Loucy (cell line): ENCODE data around the gene SPSB3.
"Not testable (repeated sequence)": the region's sequence is repeated elsewhere in the genome, so short reads cannot be mapped to it uniquely, and the experiment has no call there.

Source experiments
- H2AFZ ChIP-seq: fragments of 200-600 bp; sonication (generic); 2 replicates; pipeline ENCODE4 v1.6.0; 2016; ENCODE audit warnings: antibody characterized with exemption, mild to moderate bottlenecking, low read length, moderate library complexity
- H3F3A ChIP-seq: fragments of 200-600 bp; 2 replicates; pipeline ENCODE4 v1.6.0; 2016; ENCODE audit warnings: antibody characterized with exemption, low read depth, mild to moderate bottlenecking
- H3K27me3 ChIP-seq: fragments of 200-600 bp; sonication (generic); 2 replicates; pipeline ENCODE4 v1.6.1; 2014; ENCODE audit warnings: low read length, mild to moderate bottlenecking; ENCODE audit not compliant: insufficient read depth, poor library complexity, severe bottlenecking
- H3K36me3 ChIP-seq: fragments of 200-600 bp; sonication (generic); 2 replicates; pipeline ENCODE4 v1.6.1; 2016; ENCODE audit warnings: low read length; ENCODE audit not compliant: insufficient read depth
- H3K4me1 ChIP-seq: fragments of 200-600 bp; sonication (generic); 2 replicates; pipeline ENCODE4 v1.5.1; 2014; ENCODE audit warnings: low read length, mild to moderate bottlenecking; ENCODE audit not compliant: insufficient read depth, poor library complexity, severe bottlenecking
- H3K4me2 ChIP-seq: fragments of 200-600 bp; sonication (generic); 2 replicates; pipeline ENCODE4 v1.6.0; 2014; ENCODE audit warnings: antibody characterized with exemption, low read length, low read depth, mild to moderate bottlenecking; ENCODE audit not compliant: poor library complexity, severe bottlenecking
- H3K4me3 ChIP-seq: fragments of 200-600 bp; sonication (generic); 2 replicates; pipeline ENCODE4 v1.5.1; 2014; ENCODE audit warnings: low read length, mild to moderate bottlenecking, mixed read lengths; ENCODE audit not compliant: poor library complexity, severe bottlenecking
- H3K79me2 ChIP-seq: fragments of 200-600 bp; sonication (generic); 2 replicates; pipeline ENCODE4 v1.6.1; 2014; ENCODE audit warnings: low read length; ENCODE audit not compliant: insufficient read depth
- H3K9ac ChIP-seq: fragments of 200-600 bp; sonication (generic); 2 replicates; pipeline ENCODE4 v1.6.0; 2014; ENCODE audit warnings: mild to moderate bottlenecking, low read depth, low read length, moderate library complexity; ENCODE audit not compliant: poor library complexity, severe bottlenecking
- H3K9me2 ChIP-seq: fragments of 200-600 bp; sonication (generic); replicated peaks from 2 replicates; pipeline ENCODE4 v1.6.1; 2016; ENCODE audit warnings: low read depth, low read length, mixed read lengths
- H3K9me3 ChIP-seq: fragments of 200-600 bp; sonication (generic); 2 replicates; pipeline ENCODE4 v1.6.1; 2014; ENCODE audit warnings: mild to moderate bottlenecking, antibody characterized with exemption, low read length, low read depth; ENCODE audit not compliant: insufficient read depth
- H4K20me1 ChIP-seq: fragments of 200-600 bp; sonication (generic); 2 replicates; pipeline ENCODE4 v1.6.0; 2014; ENCODE audit warnings: antibody characterized with exemption, low read length, mild to moderate bottlenecking; ENCODE audit not compliant: insufficient read depth, poor library complexity, severe bottlenecking
- CTCF ChIP-seq: fragments of 200-600 bp; sonication (generic); conservative IDR thresholded peaks from 2 replicates; pipeline ENCODE4 v1.5.1; 2014; ENCODE audit warnings: mild to moderate bottlenecking, antibody characterized with exemption, low read length
- EZH2phosphoT487 ChIP-seq: fragments of 200-600 bp; IDR thresholded peaks from 2 replicates; pipeline ENCODE4 v1.6.1; 2018; ENCODE audit warnings: antibody characterized with exemption, mild to moderate bottlenecking, moderate library complexity, borderline replicate concordance

SPSB3 gene

GRCh38 chr16:1734123-1734522 lies 48.2 kb downstream of the SPSB3 start:
- no peaks in the 10 kb centered on the region for H3F3A ChIP-seq
- H3K9ac ChIP-seq = no peak overlapping the region
- no peaks in the 10 kb centered on the region for H3K79me2 ChIP-seq
- no peak for TF ChIP-seq CTCF
- no peak for TF ChIP-seq EZH2phosphoT487
- H3K9me2 ChIP-seq = no peaks in the 10 kb centered on the region
- no peak overlapping the region for H3K4me2 ChIP-seq
- no peaks in the 10 kb centered on the region for H3K27me3 ChIP-seq
- no peak overlapping the region for H3K4me3 ChIP-seq
- H3K4me1 ChIP-seq = no peaks in the 10 kb centered on the region
- no peaks in the 10 kb centered on the region; the same call in 1 of the 2 replicates for H3K36me3 ChIP-seq
- H3K9me3 ChIP-seq = no peaks in the 10 kb centered on the region
- H2AFZ ChIP-seq = no peak overlapping the region
- H4K20me1 ChIP-seq = no peaks in the 10 kb centered on the region

GRCh38 chr16:1732551-1732987 lies 49.8 kb downstream of the SPSB3 start:
- H3K9me3 ChIP-seq, H3K4me2 ChIP-seq, H3F3A ChIP-seq, H3K36me3 ChIP-seq, H4K20me1 ChIP-seq, H3K4me1 ChIP-seq, H2AFZ ChIP-seq, H3K79me2 ChIP-seq, H3K9ac ChIP-seq, H3K9me2 ChIP-seq, H3K4me3 ChIP-seq, H3K27me3 ChIP-seq: not testable (repeated sequence)

GRCh38 chr16:1732071-1732470 lies 50.3 kb downstream of the SPSB3 start:
- Histone ChIP-seq H3K27me3 (no peaks in the 10 kb centered on the region), H3K4me2 (no peak overlapping the region), H3K9me3 (no peaks in the 10 kb centered on the region), H3K79me2 (no peaks in the 10 kb centered on the region), H3K36me3 (no peaks in the 10 kb centered on the region; the same call in 1 of the 2 replicates), H3K4me3 (no peak overlapping the region), H4K20me1 (no peaks in the 10 kb centered on the region), H3F3A (no peaks in the 10 kb centered on the region), H2AFZ (no peak overlapping the region), H3K4me1 (no peaks in the 10 kb centered on the region), H3K9me2 (no peaks in the 10 kb centered on the region), H3K9ac (no peak overlapping the region)
- TF ChIP-seq EZH2phosphoT487 = no peak
- no peak for TF ChIP-seq CTCF

GRCh38 chr16:1731603-1732002 lies 50.8 kb downstream of the SPSB3 start:
- TF ChIP-seq CTCF (no peak), EZH2phosphoT487 (no peak)
- H3K9ac ChIP-seq = no peak overlapping the region
- H3K4me1 ChIP-seq = no peaks in the 10 kb centered on the region

More at GRCh38 chr16:1731603-1732002, 50.8 kb downstream of the SPSB3 start:
- Histone ChIP-seq H3K9me2 (no peaks in the 10 kb centered on the region), H3K79me2 (no peaks in the 10 kb centered on the region), H3K36me3 (no peaks in the 10 kb centered on the region; the same call in 1 of the 2 replicates), H3K27me3 (no peaks in the 10 kb centered on the region), H3K4me2 (no peak overlapping the region), H3F3A (no peaks in the 10 kb centered on the region), H2AFZ (no peak overlapping the region), H3K4me3 (no peak overlapping the region), H4K20me1 (no peaks in the 10 kb centered on the region), H3K9me3 (no peaks in the 10 kb centered on the region)
